Stimulated activated CD4-positive, alpha-beta T cell treated with anti-CD3 and anti-CD28 coated beads, TNF-alpha, amount 100 ng/mL, for 24 hours (primary cell): Measurements from ENCODE around the gene CCDC158.

Source experiments
- DNase-seq, 3 experiments: peaks; one replicate each; pipeline ENCODE4 v3.0.0-alpha.2; 2020; ENCODE audit warnings: low read depth in 3 of 3

CCDC158 gene

GRCh38 chr4:76280488-76281441 lies 140.2 kb downstream of the CCDC158 start:
- no peak for DNase-seq

GRCh38 chr4:76279462-76279861 lies 141.5 kb downstream of the CCDC158 start:
- peak in 1 of 3 experiments; percentile 9 for DNase-seq

GRCh38 chr4:76278583-76278982 lies 142.4 kb downstream of the CCDC158 start:
- no peak for DNase-seq

- no peak for DNase-seq
Observed at GRCh38 chr4:76277667-76278066, 143.3 kb downstream of the CCDC158 start.

- DNase-seq = no peak
Observed at GRCh38 chr4:76276813-76277212, 144.1 kb downstream of the CCDC158 start.

- no peak for DNase-seq
Observed at GRCh38 chr4:76275486-76276124, 145.3 kb downstream of the CCDC158 start.

- DNase-seq = no peak
Observed at GRCh38 chr4:76272999-76273398, 147.9 kb downstream of the CCDC158 start.

GRCh38 chr4:76272582-76272981 lies 148.4 kb downstream of the CCDC158 start:
- DNase-seq = no peak

GRCh38 chr4:76272073-76272472 lies 148.9 kb downstream of the CCDC158 start:
- DNase-seq = no peak

- no peak for DNase-seq
Observed at GRCh38 chr4:76271248-76271647, 149.7 kb downstream of the CCDC158 start.

GRCh38 chr4:76270244-76271175 lies 150.4 kb downstream of the CCDC158 start:
- DNase-seq = no peak

- no peak for DNase-seq
Observed at GRCh38 chr4:76267811-76268210, 153.1 kb downstream of the CCDC158 start.

- DNase-seq = no peak
Observed at GRCh38 chr4:76266627-76267026, 154.3 kb downstream of the CCDC158 start.

GRCh38 chr4:76265631-76266218 lies 155.2 kb downstream of the CCDC158 start:
- no peak for DNase-seq
